ENCODE measurements around the gene OBSCN. TPM values are rescaled to one million over a fixed set of nuclear protein-coding genes. Genes with fewer than 3 reads are reported as not detected.

OBSCN gene
- total and polyA plus RNA-seq, 10 of the 15 experiments (the other 5 are each of a cell fraction or from before 2014, with no cell fraction given): 0.01 to 0.36 (median 0.08) TPM; not detected in 2

GRCh38 chr1:228334226-228334935 lies 126.5 kb downstream of the OBSCN start:
- Histone ChIP-seq H3K4me2 (ENCODE audit: control insufficient read depth, insufficient read depth) (no peak overlapping the region), H4K20me1 (ENCODE audit: control insufficient read depth, insufficient read depth) (no peaks in the 10 kb centered on the region), H3K9ac (ENCODE audit: control insufficient read depth, insufficient read depth, low read length) (no peak overlapping the region), H3K27ac (ENCODE audit: control insufficient read depth, insufficient read depth) (no peak overlapping the region), H3K36me3 (ENCODE audit: control insufficient read depth in 2 of 2, insufficient read depth in 2 of 2, low read length in 1 of 2) (no peaks in the 10 kb centered on the region), H3K4me1 (ENCODE audit: control insufficient read depth, insufficient read depth, low read length) (no peaks in the 10 kb centered on the region), H3K79me2 (ENCODE audit: control insufficient read depth, insufficient read depth, low read length) (no peaks in the 10 kb centered on the region), H3K27me3 (replicated peaks in 1 of 2; ENCODE audit: control insufficient read depth in 2 of 2, insufficient read depth in 2 of 2, low read length in 1 of 2) (no peaks in the 10 kb centered on the region), H2AFZ (ENCODE audit: control insufficient read depth, low read depth, low read length) (no peak overlapping the region), H3K9me3 (replicated peaks; ENCODE audit: control insufficient read depth, insufficient read depth, low read length) (no peaks in the 10 kb centered on the region), H3K4me3 (no peak overlapping the region)
- RAD21 ChIA-PET (ENCODE audit: unreplicated experiment): no interaction called here
- DNase-seq (ENCODE audit: low read depth, low spot score) (no peak), FAIRE-seq (no peak), ATAC-seq (no peak)
- no TSS peak for BruUV-seq (replicated peaks)
- CTCF ChIA-PET: no interaction called here
- intact Hi-C loops (cut with micrococcal nuclease; ENCODE audit: unreplicated experiment) (no loop called here), in situ Hi-C loops (cut with MboI) (no loop called here)
- 40% methylated on average over 18 of the region's 22 CpGs for WGBS (ENCODE audit: insufficient coverage, insufficient replicate concordance, low lambda C conversion rate, missing lambda C conversion rate)
- POLR2A ChIA-PET: no interaction called here
- TF ChIP-seq CHD2 (IDR thresholded peaks at IDR 0.05; ENCODE audit: borderline replicate concordance, low read depth, low read length) (no peak), FOS (IDR thresholded peaks at IDR 0.05; ENCODE audit: borderline replicate concordance, extremely low read depth, insufficient read length) (no peak), HDAC2 (IDR thresholded peaks at IDR 0.05) (no peak), RAD51 (IDR thresholded peaks at IDR 0.05) (no peak), ZNF217 (IDR thresholded peaks at IDR 0.05) (no peak), NR2C2 (IDR thresholded peaks at IDR 0.05; ENCODE audit: borderline replicate concordance, control insufficient read depth, insufficient read length, low read depth) (no peak), RUNX3 (IDR thresholded peaks at IDR 0.05; ENCODE audit: low read length) (no peak)
- SMC1A ChIA-PET (ENCODE audit: uncharacterized antibody, unreplicated experiment): no interaction called here

- 43% methylated on average over 16 of the region's 18 CpGs for WGBS (ENCODE audit: insufficient coverage, insufficient replicate concordance, low lambda C conversion rate, missing lambda C conversion rate)
- ATAC-seq (no peak), DNase-seq (ENCODE audit: low read depth, low spot score) (no peak), FAIRE-seq (no peak)
- Histone ChIP-seq H3K36me3 (ENCODE audit: control insufficient read depth in 2 of 2, insufficient read depth in 2 of 2, low read length in 1 of 2) (no peaks in the 10 kb centered on the region), H3K9ac (ENCODE audit: control insufficient read depth, insufficient read depth, low read length) (no peak overlapping the region), H3K27me3 (replicated peaks in 1 of 2; ENCODE audit: control insufficient read depth in 2 of 2, insufficient read depth in 2 of 2, low read length in 1 of 2) (no peaks in the 10 kb centered on the region), H3K79me2 (ENCODE audit: control insufficient read depth, insufficient read depth, low read length) (no peaks in the 10 kb centered on the region), H3K4me1 (ENCODE audit: control insufficient read depth, insufficient read depth, low read length) (no peaks in the 10 kb centered on the region), H2AFZ (ENCODE audit: control insufficient read depth, low read depth, low read length) (no peak overlapping the region), H3K27ac (ENCODE audit: control insufficient read depth, insufficient read depth) (no peak overlapping the region), H3K9me3 (replicated peaks; ENCODE audit: control insufficient read depth, insufficient read depth, low read length) (no peaks in the 10 kb centered on the region), H4K20me1 (ENCODE audit: control insufficient read depth, insufficient read depth) (no peaks in the 10 kb centered on the region), H3K4me3 (no peak overlapping the region), H3K4me2 (ENCODE audit: control insufficient read depth, insufficient read depth) (no peak overlapping the region)
- POLR2A ChIA-PET: no interaction called here
- CTCF ChIA-PET: no interaction called here
- in situ Hi-C loops (cut with MboI): no loop called here
- SMC1A ChIA-PET (ENCODE audit: uncharacterized antibody, unreplicated experiment): no interaction called here
- intact Hi-C loops (cut with micrococcal nuclease; ENCODE audit: unreplicated experiment): no loop called here
- BruUV-seq (replicated peaks): no TSS peak
- RAD21 ChIA-PET (ENCODE audit: unreplicated experiment): no interaction called here
- no peak for TF ChIP-seq EP300 (IDR thresholded peaks at IDR 0.05; ENCODE audit: borderline replicate concordance in 1 of 2, control insufficient read depth in 1 of 2, low read depth in 2 of 2, low read length in 2 of 2)
- no peak for TF ChIP-seq IRF3 (IDR thresholded peaks at IDR 0.05)
- no peak for TF ChIP-seq RELA (IDR thresholded peaks at IDR 0.05; ENCODE audit: borderline replicate concordance, partially characterized antibody)
- no peak for TF ChIP-seq ZNF592 (IDR thresholded peaks at IDR 0.05)
- TF ChIP-seq SRF (IDR thresholded peaks at IDR 0.05; ENCODE audit: low read depth in 2 of 2, low read length in 2 of 2): no peak
- no peak for TF ChIP-seq CBX5 (IDR thresholded peaks at IDR 0.05; ENCODE audit: low read depth)
These were observed 127.1 kb downstream of the OBSCN start for GRCh38 chr1:228334954-228335353.
